HepG2 (cell line): ENCODE measurements around the gene PIMREG. TPM values are rescaled to one million over a fixed set of nuclear protein-coding genes. Genes with fewer than 3 reads are reported as not detected.

ENCODE experiments used
- ATAC-seq: fragments of 200-7000 bp; cut with Tn5 transposase; 3 replicates; pipeline ENCODE4 v1.9.1; 2020; ENCODE audit warnings: mild to moderate bottlenecking, moderate library complexity
- BruUV-seq: library from RNA; stranded (reverse); fragments of 400-500 nt; replicated peaks from 2 replicates; lab custom pipeline; 2021; lab: Mats Ljungman, UMichigan
- CTCF ChIA-PET: fragments of 300-600 bp; formaldehyde crosslinking; extraction: SDS; loops from one replicate; lab custom pipeline; 2021; ENCODE audit warnings: low total read pairs, inconsistent platforms, low intra/inter-chr PET ratio; lab: Yijun Ruan, JAX
- POLR2A ChIA-PET: fragments of 350-600 bp; sonication (Branson Sonifier 250); formaldehyde crosslinking; loops from one replicate; lab custom pipeline; 2020; ENCODE audit warnings: antibody characterized with exemption, inconsistent platforms; lab: Yijun Ruan, JAX
- DNase-seq: peaks from one replicate; pipeline ENCODE4 v3.0.0-alpha.2; 2015; ENCODE audit warnings: low spot score
- FAIRE-seq: peaks from 3 replicates; lab custom pipeline; 2011; peaks lifted over from hg19 to GRCh38; lab: Jason Lieb, UNC
- H2AFZ ChIP-seq: one replicate; pipeline ENCODE4 v1.6.1; 2011; ENCODE audit warnings: low read length, inconsistent platforms
- H3K27ac ChIP-seq: fragments of 300-600 bp; 3 replicates; pipeline ENCODE4 v1.8.0; 2011; ENCODE audit warnings: mixed run types, mild to moderate bottlenecking, mixed read lengths, low read length, inconsistent platforms; ENCODE audit not compliant: insufficient read depth; ENCODE audit errors: extremely low read length
- H3K27me3 ChIP-seq, 2 experiments: fragments of 200-600 bp in 1 of 2; 2 replicates in 1 of 2; 3 replicates in 1 of 2; pipeline versions ENCODE4 v1.6.0 to v1.8.0; 2011; ENCODE audit warnings: low read length in 2 of 2, mild to moderate bottlenecking in 2 of 2, moderate library complexity in 2 of 2, inconsistent platforms in 1 of 2; ENCODE audit not compliant: insufficient read depth in 2 of 2, control insufficient read depth in 1 of 2
- H3K36me3 ChIP-seq, 2 experiments: fragments of 200-600 bp in 1 of 2; replicated peaks in 1 of 2; 2 replicates in 1 of 2; 3 replicates in 1 of 2; pipeline versions ENCODE4 v1.5.1 to v1.8.0; 2011; ENCODE audit warnings: low read length in 2 of 2, inconsistent platforms in 1 of 2; ENCODE audit not compliant: insufficient read depth in 2 of 2, control insufficient read depth in 1 of 2
- H3K4me1 ChIP-seq: 2 replicates; pipeline ENCODE4 v1.5.1; 2012; ENCODE audit warnings: low read length, inconsistent platforms; ENCODE audit not compliant: insufficient read depth
- H3K4me2 ChIP-seq: 2 replicates; pipeline ENCODE4 v1.6.0; 2011; ENCODE audit warnings: low read depth, low read length, inconsistent platforms
- H3K4me3 ChIP-seq, 3 experiments: fragments of 200-600 bp in 1 of 3; sonication (generic), shearing (Covaris generic) in 1 of 3; replicated peaks in 1 of 3; 2 replicates each; pipeline ENCODE4 v1.5.1; 2011 to 2016; ENCODE audit warnings: low read length in 3 of 3, inconsistent platforms in 2 of 3, low read depth in 2 of 3, mild to moderate bottlenecking in 2 of 3, control low read depth in 1 of 3, mixed read lengths in 1 of 3; ENCODE audit not compliant: insufficient read depth in 1 of 3
- H3K79me2 ChIP-seq: one replicate; pipeline ENCODE4 v1.6.1; 2011; ENCODE audit warnings: low read length, inconsistent platforms; ENCODE audit not compliant: insufficient read depth
- H3K9ac ChIP-seq: 2 replicates; pipeline ENCODE4 v1.6.0; 2011; ENCODE audit warnings: mild to moderate bottlenecking, low read depth, low read length, inconsistent platforms; ENCODE audit not compliant: insufficient read depth
- H3K9me3 ChIP-seq: 2 replicates; pipeline ENCODE4 v1.5.1; 2012; ENCODE audit warnings: mild to moderate bottlenecking, low read length
- H4K20me1 ChIP-seq: 2 replicates; pipeline ENCODE4 v1.6.0; 2011; ENCODE audit warnings: inconsistent platforms, mild to moderate bottlenecking, low read length, moderate library complexity; ENCODE audit not compliant: insufficient read depth
- ZBTB1 ChIP-seq: sonication (generic); formaldehyde crosslinking; IDR thresholded peaks from 2 replicates; pipeline ENCODE4 v1.4.0; 2020; ENCODE audit warnings: missing genetic modification reagents, borderline replicate concordance
- ZNF12 ChIP-seq: sonication (generic); formaldehyde crosslinking; IDR thresholded peaks from 2 replicates; pipeline ENCODE4 v1.5.0; 2020; ENCODE audit warnings: missing genetic modification reagents
- ZNF768 ChIP-seq: sonication (generic); formaldehyde crosslinking; IDR thresholded peaks from 2 replicates; pipeline ENCODE4 v1.4.0; 2020; ENCODE audit warnings: missing genetic modification reagents
- WGBS: methylation state at CpG from one replicate; pipeline ENCODE4 v1.1.6; 2017; ENCODE audit warnings: low lambda C conversion rate; 5-methylcytosine and 5-hydroxymethylcytosine counted together
- in situ Hi-C: cut with HindIII; loops from 2 replicates; pipeline ENCODE4 v1.10.0; 2017; ENCODE audit warnings: low pct_unique_long_range_greater_than_20kb; ENCODE audit not compliant: extremely low pct_ligation_motif_present
- intact Hi-C: fragments of 100-400 bp; cut with micrococcal nuclease; formaldehyde crosslinking; loops from one replicate; pipeline ENCODE4 v1.10.0; 2022; ENCODE audit not compliant: unreplicated experiment
- polyA plus RNA-seq, 8 experiments: library from polyadenylated mRNA; depleted of rRNA in 3 of 8; stranded (reverse) in 7 of 8; unstranded in 1 of 8; fragments of >200 nt; fragmentation: Illumina TruSeq in 4 of 8; extraction: Trizol in 4 of 8; gene quantifications; 2 replicates each; pipeline versions ENCODE4 v1.2.1 to v1.2.3, GENCODE V29; 2011 to 2016; ENCODE audit warnings: low read depth in 4 of 8, missing spikeins in 1 of 8, mixed read lengths in 1 of 8; ENCODE audit not compliant: insufficient read depth in 1 of 8
- total RNA-seq, 5 experiments: library from RNA; depleted of rRNA; stranded (reverse); fragments of >200 nt; fragmentation: Illumina TruSeq; extraction: Trizol; gene quantifications; 2 replicates each; pipeline ENCODE4 v1.2.3, GENCODE V29; 2016; ENCODE audit warnings: low read depth in 1 of 5
- TF ChIP-seq, protein P1 (sequence below): fragments of 450-650 bp; IDR thresholded peaks from 2 replicates; pipeline ENCODE4 v1.6.1; 2016
- TF ChIP-seq, protein P2 (sequence below): sonication (generic); formaldehyde crosslinking; IDR thresholded peaks from 2 replicates; pipeline ENCODE4 v1.4.0; 2020; ENCODE audit warnings: mild to moderate bottlenecking, missing genetic modification reagents

Gene PIMREG
- total and polyA plus RNA-seq, 2 of the 13 experiments (the other 11 are each of a cell fraction or from before 2014, with no cell fraction given): 15.6 to 30.3 TPM

DNA sequence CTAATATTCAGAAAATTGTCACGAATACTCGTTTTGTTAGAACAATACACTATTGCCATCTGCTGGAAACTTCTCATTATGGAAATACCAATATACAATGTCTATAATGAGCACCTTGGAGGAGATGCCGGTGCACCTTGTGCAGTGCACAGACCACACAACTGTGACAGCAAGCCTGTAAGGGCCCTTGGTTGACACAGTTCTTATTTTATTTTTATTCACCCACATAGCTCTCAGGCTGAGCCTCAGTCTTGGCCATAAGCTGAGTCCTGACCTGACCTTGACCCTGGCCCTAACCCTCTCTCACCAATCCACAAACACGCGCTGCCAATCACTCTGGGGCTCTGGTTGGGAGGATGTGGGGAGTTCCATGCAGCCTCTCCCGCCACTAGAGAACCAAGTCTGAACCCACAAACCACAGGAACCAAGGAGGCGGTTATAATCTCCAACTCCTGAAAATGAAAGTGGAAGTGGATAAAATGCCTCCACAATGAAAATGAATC is 16.9 kb upstream of the PIMREG start:
- no peaks in the 10 kb centered on the region for H3K36me3 ChIP-seq
- POLR2A ChIA-PET: no interaction called here
- no peak overlapping the region for H3K9ac ChIP-seq
- H2AFZ ChIP-seq: no peak overlapping the region
- DNase-seq (no peak), FAIRE-seq (no peak), ATAC-seq (no peak)
- H3K79me2 ChIP-seq: no peaks in the 10 kb centered on the region
- no peak overlapping the region for H3K4me3 ChIP-seq
- H3K4me2 ChIP-seq: no peak overlapping the region
- no peaks in the 10 kb centered on the region for H4K20me1 ChIP-seq
- peaks cover 0 to 11% of the 10 kb centered on the region in 2 experiments; a peak in 2 of 5 replicates for H3K27me3 ChIP-seq
- no TSS peak for BruUV-seq
- no peaks in the 10 kb centered on the region for H3K4me1 ChIP-seq
- peaks cover 13% of the 10 kb centered on the region for H3K9me3 ChIP-seq
- TF ChIP-seq ZBTB1 (CRISPR knock-in tag) (no peak), ZNF12 (no peak)
- TF ChIP-seq, protein P1, sequence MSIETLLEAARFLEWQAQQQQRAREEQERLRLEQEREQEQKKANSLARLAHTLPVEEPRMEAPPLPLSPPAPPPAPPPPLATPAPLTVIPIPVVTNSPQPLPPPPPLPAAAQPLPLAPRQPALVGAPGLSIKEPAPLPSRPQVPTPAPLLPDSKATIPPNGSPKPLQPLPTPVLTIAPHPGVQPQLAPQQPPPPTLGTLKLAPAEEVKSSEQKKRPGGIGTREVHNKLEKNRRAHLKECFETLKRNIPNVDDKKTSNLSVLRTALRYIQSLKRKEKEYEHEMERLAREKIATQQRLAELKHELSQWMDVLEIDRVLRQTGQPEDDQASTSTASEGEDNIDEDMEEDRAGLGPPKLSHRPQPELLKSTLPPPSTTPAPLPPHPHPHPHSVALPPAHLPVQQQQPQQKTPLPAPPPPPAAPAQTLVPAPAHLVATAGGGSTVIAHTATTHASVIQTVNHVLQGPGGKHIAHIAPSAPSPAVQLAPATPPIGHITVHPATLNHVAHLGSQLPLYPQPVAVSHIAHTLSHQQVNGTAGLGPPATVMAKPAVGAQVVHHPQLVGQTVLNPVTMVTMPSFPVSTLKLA: no peak
- no peak overlapping the region for H3K27ac ChIP-seq
- WGBS: 42% methylated on average over 7 of the region's 7 CpGs
- intact Hi-C loops: no loop called here
- CTCF ChIA-PET: no interaction called here
- in situ Hi-C loops: no loop called here

DNA sequence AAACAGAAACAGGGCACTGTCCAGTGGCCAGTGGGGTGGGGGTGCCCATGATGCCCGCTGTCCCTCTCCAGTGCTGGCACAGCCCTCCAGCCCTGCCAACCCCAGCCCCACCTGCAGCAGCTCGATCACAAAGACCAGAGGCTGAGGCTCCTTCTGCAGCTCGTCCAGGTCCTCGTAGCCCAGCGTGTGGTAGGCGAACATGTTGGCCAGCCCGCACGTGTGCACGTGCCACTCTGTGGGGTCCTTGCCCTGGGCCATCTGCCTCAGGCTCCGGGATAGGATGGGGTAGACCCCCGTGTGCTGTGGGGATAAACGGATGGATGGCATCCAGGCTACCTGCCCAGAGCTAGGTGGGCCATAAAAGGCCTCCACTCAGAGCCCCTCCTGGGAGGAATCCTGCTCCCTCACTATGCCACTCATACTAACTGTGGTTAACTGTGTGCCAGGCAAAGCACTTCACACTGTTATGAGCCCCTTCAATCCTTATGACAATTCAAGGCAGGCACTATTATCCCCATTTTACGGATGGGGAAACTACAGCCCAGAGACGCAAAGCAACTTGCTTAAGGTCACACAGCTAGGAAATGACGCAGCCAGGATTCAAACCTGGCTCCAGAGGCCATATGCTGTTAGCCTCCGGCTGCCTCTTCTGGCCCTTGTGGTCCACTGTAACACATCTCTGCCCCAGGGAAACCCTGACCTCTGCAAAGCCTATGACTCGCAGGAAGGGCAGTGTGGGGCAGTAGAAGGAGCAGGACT is 15.9 kb upstream of the PIMREG start:
- Histone ChIP-seq H2AFZ (no peak overlapping the region), H3K4me2 (no peak overlapping the region), H3K27me3 (peaks cover 0 to 8% of the 10 kb centered on the region in 2 experiments; a peak in 3 of 5 replicates), H3K4me1 (no peaks in the 10 kb centered on the region), H3K79me2 (no peaks in the 10 kb centered on the region), H3K36me3 (no peaks in the 10 kb centered on the region), H3K27ac (no peak overlapping the region), H3K4me3 (no peak overlapping the region), H3K9me3 (peaks cover 13% of the 10 kb centered on the region), H3K9ac (no peak overlapping the region), H4K20me1 (no peaks in the 10 kb centered on the region)
- ChIA-PET CTCF (no interaction called here), POLR2A (no interaction called here)
- no TSS peak for BruUV-seq
- intact Hi-C loops (no loop called here), in situ Hi-C loops (no loop called here)
- ATAC-seq: no peak
- WGBS: 50% methylated on average over 6 of the region's 17 CpGs
- FAIRE-seq: no peak
- DNase-seq: no peak
- peak; percentile 82 for TF ChIP-seq ZNF768 (CRISPR knock-in tag)
- TF ChIP-seq, protein P2, sequence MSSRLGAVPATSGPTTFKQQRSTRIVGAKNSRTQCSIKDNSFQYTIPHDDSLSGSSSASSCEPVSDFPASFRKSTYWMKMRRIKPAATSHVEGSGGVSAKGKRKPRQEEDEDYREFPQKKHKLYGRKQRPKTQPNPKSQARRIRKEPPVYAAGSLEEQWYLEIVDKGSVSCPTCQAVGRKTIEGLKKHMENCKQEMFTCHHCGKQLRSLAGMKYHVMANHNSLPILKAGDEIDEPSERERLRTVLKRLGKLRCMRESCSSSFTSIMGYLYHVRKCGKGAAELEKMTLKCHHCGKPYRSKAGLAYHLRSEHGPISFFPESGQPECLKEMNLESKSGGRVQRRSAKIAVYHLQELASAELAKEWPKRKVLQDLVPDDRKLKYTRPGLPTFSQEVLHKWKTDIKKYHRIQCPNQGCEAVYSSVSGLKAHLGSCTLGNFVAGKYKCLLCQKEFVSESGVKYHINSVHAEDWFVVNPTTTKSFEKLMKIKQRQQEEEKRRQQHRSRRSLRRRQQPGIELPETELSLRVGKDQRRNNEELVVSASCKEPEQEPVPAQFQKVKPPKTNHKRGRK (CRISPR knock-in tag): no peak
